GM13976 (cell line): Measurements from ENCODE around the gene PCDHGB4.
"Not testable (repeated sequence)": the region's sequence is repeated elsewhere in the genome, so short reads cannot be mapped to it uniquely, and the experiment has no call there.

Experiments
- DNase-seq: peaks from one replicate; pipeline ENCODE4 v3.0.0; 2012; ENCODE audit warnings: low spot score
- in situ Hi-C: fragments of 300-500 bp; cut with MboI; formaldehyde crosslinking; loops from one replicate; pipeline ENCODE4 v1.12.0; 2022; ENCODE audit warnings: low sequenced_read_pairs, mixed read lengths, inconsistent platforms; ENCODE audit not compliant: unreplicated experiment
- TF ChIP-seq, protein P1 (sequence below): IDR thresholded peaks from 2 replicates; pipeline ENCODE4 v1.5.1; 2012; ENCODE audit warnings: borderline replicate concordance, mild to moderate bottlenecking; ENCODE audit not compliant: insufficient read depth; ENCODE audit errors: extremely low read depth, missing control alignments, control extremely low read depth

Gene PCDHGB4

DNA sequence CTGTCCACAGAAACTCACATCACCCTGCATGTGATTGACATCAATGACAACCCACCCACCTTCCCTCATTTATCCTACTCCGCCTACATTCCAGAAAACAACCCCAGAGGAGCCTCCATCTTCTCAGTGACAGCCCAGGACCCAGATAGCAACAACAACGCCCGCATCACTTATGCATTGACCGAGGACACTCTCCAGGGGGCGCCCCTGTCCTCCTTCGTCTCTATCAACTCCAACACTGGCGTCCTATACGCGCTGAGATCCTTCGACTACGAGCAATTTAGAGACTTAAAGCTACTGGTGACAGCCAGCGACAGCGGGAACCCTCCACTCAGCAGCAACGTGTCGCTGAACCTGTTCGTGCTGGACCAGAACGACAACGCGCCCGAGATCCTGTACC lies 42.2 kb upstream of the PCDHGB4 start:
- TF ChIP-seq, protein P1, sequence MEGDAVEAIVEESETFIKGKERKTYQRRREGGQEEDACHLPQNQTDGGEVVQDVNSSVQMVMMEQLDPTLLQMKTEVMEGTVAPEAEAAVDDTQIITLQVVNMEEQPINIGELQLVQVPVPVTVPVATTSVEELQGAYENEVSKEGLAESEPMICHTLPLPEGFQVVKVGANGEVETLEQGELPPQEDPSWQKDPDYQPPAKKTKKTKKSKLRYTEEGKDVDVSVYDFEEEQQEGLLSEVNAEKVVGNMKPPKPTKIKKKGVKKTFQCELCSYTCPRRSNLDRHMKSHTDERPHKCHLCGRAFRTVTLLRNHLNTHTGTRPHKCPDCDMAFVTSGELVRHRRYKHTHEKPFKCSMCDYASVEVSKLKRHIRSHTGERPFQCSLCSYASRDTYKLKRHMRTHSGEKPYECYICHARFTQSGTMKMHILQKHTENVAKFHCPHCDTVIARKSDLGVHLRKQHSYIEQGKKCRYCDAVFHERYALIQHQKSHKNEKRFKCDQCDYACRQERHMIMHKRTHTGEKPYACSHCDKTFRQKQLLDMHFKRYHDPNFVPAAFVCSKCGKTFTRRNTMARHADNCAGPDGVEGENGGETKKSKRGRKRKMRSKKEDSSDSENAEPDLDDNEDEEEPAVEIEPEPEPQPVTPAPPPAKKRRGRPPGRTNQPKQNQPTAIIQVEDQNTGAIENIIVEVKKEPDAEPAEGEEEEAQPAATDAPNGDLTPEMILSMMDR = no peak
- DNase-seq = no peak
- in situ Hi-C loops = no loop called here

DNA sequence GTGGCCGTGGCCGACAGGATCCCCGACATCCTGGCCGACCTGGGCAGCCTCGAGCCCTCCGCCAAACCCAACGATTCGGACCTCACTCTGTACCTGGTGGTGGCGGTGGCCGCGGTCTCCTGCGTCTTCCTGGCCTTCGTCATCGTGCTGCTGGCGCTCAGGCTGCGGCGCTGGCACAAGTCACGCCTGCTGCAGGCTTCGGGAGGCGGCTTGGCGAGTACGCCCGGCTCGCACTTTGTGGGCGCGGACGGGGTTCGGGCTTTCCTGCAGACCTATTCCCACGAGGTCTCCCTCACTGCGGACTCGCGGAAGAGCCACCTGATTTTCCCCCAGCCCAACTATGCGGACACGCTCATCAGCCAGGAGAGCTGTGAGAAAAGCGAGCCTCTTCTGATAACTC lies 41.5 kb upstream of the PCDHGB4 start:
- in situ Hi-C loops, DNase-seq: not testable (repeated sequence)

DNA sequence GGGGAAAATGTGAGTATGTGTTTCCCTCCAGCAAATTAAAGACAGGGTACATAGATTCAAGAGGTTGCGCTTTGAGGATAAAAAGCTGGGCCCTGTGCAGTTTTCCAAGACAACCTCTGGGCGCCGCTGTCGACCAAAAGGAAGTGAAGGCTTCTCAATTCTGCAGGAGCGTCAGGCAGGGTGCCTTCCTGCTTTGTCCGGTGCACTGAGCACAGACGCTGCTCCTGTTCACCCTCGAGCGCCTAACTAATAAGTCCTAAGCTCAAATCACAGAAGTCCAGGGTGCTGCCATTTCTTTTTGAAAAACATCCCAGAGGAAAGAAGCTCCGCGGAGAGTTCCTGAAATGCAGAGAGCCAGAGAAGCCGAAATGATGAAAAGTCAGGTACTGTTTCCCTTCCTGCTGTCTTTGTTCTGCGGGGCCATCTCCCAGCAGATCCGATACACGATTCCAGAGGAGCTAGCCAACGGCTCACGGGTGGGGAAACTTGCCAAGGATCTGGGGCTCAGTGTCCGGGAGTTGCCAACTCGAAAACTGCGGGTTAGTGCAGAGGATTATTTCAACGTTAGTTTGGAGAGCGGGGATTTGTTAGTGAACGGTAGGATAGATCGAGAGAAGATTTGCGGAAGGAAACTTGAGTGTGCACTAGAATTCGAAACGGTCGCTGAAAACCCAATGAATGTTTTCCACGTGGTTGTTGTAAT lies 37.4 kb upstream of the PCDHGB4 start, which contains the start of gene PCDHGB1:
PCDHGB1 (plus strand) TSS at position 183 of the 703 bp plus-strand sequence; CDS start at position 345, 162 bp downstream.
- TF ChIP-seq, protein P1 = peak; percentile 43
- in situ Hi-C loops = no loop called here
- DNase-seq = peak; percentile 76

DNA sequence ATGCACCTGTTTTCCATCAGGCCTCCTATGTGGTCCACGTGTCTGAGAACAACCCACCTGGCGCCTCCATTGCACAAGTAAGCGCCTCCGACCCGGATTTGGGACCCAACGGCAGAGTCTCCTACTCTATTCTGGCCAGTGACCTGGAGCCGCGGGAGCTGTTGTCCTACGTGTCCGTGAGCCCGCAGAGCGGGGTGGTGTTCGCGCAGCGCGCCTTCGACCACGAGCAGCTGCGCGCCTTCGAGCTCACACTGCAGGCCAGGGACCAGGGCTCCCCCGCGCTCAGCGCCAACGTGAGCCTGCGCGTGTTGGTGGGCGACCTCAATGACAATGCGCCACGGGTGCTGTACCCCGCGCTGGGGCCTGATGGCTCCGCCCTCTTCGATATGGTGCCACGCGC lies 35.9 kb upstream of the PCDHGB4 start:
- in situ Hi-C loops = no loop called here
- DNase-seq = no peak
- TF ChIP-seq, protein P1 = no peak

DNA sequence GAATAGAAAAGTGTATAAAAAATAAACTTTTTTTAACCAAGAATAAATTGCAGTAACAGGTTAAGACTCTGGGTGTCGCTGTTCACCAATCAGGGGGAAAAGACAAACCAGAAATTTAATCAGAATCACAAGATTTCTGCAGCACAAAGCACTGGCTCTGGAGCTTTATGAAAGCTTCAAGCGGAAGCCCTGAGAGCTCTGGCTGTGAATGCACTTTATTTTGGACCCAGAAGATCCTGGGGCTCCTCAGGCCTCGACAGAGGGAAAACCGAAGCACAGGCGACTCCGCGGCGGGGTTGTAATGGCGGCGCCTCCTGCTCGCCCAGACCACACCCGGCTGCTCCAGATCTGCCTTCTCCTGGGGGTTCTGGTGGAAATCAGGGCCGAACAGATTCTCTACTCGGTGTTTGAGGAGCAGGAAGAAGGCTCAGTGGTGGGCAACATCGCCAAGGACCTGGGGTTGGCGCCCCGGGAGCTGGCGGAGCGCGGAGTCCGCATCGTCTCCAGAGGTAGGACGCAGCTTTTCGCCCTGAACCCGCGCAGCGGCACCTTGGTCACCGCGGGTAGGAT lies 32.5 kb upstream of the PCDHGB4 start, which contains the start of gene PCDHGA4:
PCDHGA4 (plus strand) TSS at position 122 of the 570 bp plus-strand sequence; CDS start at position 209, 87 bp downstream.
- TF ChIP-seq, protein P1 = no peak
- DNase-seq = no peak
- in situ Hi-C loops = no loop called here

DNA sequence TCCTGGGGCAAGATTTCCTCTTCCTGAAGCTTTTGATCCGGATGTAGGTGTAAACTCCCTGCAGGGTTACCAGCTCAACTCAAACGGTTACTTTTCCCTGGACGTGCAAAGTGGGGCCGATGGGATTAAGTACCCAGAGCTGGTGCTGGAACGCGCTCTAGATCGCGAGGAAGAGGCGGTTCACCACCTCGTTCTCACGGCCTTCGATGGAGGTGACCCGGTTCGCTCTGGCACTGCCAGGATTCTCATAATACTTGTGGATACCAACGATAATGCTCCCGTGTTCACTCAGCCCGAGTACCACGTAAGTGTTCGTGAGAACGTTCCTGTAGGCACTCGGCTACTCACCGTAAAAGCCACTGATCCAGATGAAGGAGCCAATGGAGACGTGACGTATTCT lies 31.9 kb upstream of the PCDHGB4 start:
- no peak for DNase-seq

More for the DNA sequence above, 31.9 kb upstream of the PCDHGB4 start:
- TF ChIP-seq, protein P1 = no peak
- in situ Hi-C loops = no loop called here
